ENCODE results near the gene CENPX. TPM values are rescaled to one million over a fixed set of nuclear protein-coding genes. Genes with fewer than 3 reads are reported as not detected.

Gene CENPX
- total RNA-seq, 1 experiment from 2014 or later = 344 TPM

- Histone ChIP-seq H3F3A (ENCODE audit: low read length, unreplicated experiment) (no peaks in the 10 kb centered on the region), H3K4me1 (ENCODE audit: insufficient read depth, low read length) (peaks cover 20% of the 10 kb centered on the region), H2AFZ (ENCODE audit: low read length) (no peak overlapping the region), H3K9ac (ENCODE audit: low read length) (no peak overlapping the region), H3K9me2 (replicated peaks; ENCODE audit: low read length) (no peaks in the 10 kb centered on the region), H3K27ac (ENCODE audit: low read length) (no peak overlapping the region), H3K36me3 (ENCODE audit: low read depth, low read length) (no peaks in the 10 kb centered on the region), H4K20me1 (ENCODE audit: low read length) (no peaks in the 10 kb centered on the region), H3K4me2 (ENCODE audit: low read length) (no peak overlapping the region), H3K9me3 (ENCODE audit: low read length) (no peaks in the 10 kb centered on the region), H3K79me2 (ENCODE audit: low read length) (no peaks in the 10 kb centered on the region), H3K27me3 (ENCODE audit: low read length) (no peaks in the 10 kb centered on the region), H3K4me3 (ENCODE audit: low read length) (no peak overlapping the region)
- POLR2A ChIA-PET (ENCODE audit: unreplicated experiment) = no interaction called here
- intact Hi-C loops (cut with micrococcal nuclease) = no loop called here
- CTCF ChIA-PET = no interaction called here
- no peak for TF ChIP-seq EZH2 (IDR thresholded peaks at IDR 0.05; ENCODE audit: low read length, unreplicated experiment)
- no peak for TF ChIP-seq EZH2phosphoT487 (IDR thresholded peaks at IDR 0.05; ENCODE audit: borderline replicate concordance, low read length)
- no peak for TF ChIP-seq CTCF (conservative IDR thresholded peaks at IDR 0.05; ENCODE audit: low read depth, low read length)
- ATAC-seq (no peak), DNase-seq (no peak)
- BruUV-seq (replicated peaks) = no TSS peak
Observed at GRCh38 chr17:82007495-82008257, 15.0 kb downstream of the CENPX start.

- ChIA-PET POLR2A (ENCODE audit: unreplicated experiment) (no interaction called here), CTCF (no interaction called here)
- no TSS peak for BruUV-seq (replicated peaks)
- TF ChIP-seq EZH2phosphoT487 (IDR thresholded peaks at IDR 0.05; ENCODE audit: borderline replicate concordance, low read length) (no peak), CTCF (conservative IDR thresholded peaks at IDR 0.05; ENCODE audit: low read depth, low read length) (no peak), EZH2 (IDR thresholded peaks at IDR 0.05; ENCODE audit: low read length, unreplicated experiment) (no peak)
- Histone ChIP-seq H3K4me3 (ENCODE audit: low read length) (no peak overlapping the region), H4K20me1 (ENCODE audit: low read length) (no peaks in the 10 kb centered on the region), H3K9me3 (ENCODE audit: low read length) (no peaks in the 10 kb centered on the region), H3K27me3 (ENCODE audit: low read length) (no peaks in the 10 kb centered on the region), H3F3A (ENCODE audit: low read length, unreplicated experiment) (no peaks in the 10 kb centered on the region), H3K9me2 (replicated peaks; ENCODE audit: low read length) (no peaks in the 10 kb centered on the region), H2AFZ (ENCODE audit: low read length) (no peak overlapping the region), H3K4me1 (ENCODE audit: insufficient read depth, low read length) (peaks cover 21% of the 10 kb centered on the region), H3K9ac (ENCODE audit: low read length) (no peak overlapping the region), H3K79me2 (ENCODE audit: low read length) (no peaks in the 10 kb centered on the region), H3K27ac (ENCODE audit: low read length) (no peak overlapping the region), H3K4me2 (ENCODE audit: low read length) (no peak overlapping the region), H3K36me3 (ENCODE audit: low read depth, low read length) (no peaks in the 10 kb centered on the region)
- ATAC-seq = no peak
- intact Hi-C loops (cut with micrococcal nuclease) = no loop called here
- no peak for DNase-seq
Observed at GRCh38 chr17:82007228-82007494, 15.5 kb downstream of the CENPX start.

DNA sequence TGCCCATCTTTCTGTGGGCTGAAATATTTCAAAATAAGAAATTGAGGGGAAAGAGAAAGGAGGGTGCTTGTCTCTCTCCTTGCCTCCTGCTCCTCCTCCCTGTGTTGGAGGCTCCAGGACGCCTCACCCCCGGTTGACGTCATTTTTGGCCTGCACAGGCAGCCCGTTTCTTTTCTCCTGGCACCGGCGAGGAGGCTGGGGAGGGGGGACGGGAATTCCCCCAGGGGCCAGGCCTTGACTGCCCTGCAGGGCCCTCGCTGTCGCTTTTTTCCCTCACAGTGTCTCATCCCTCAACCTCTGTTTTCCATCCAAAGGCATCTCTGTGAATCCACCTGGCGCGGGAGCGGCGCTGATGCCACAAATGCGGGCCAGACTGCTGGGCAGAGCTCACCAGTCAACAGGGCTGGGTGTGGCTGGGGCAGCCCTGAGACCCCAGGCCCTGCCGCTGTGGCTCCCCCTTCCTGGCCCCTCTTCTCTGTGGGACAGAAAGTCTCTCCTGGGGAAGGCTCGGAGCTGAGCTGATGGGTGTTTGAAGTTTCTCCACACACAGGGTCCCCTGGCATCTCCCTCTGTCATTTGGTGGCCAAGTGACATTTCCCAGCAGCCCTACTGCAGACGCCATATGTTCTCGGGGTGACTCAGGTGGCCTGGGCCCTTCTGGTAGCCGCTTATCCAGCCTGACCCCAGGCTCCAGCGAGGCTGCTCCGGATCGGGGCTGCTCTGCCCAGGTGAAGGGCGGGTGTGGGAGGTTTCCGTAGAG is 16.0 kb downstream of the CENPX start:
- no peak overlapping the region for H3K4me2 ChIP-seq (ENCODE audit: low read length)
- peaks cover 21% of the 10 kb centered on the region for H3K4me1 ChIP-seq (ENCODE audit: insufficient read depth, low read length)
- no peaks in the 10 kb centered on the region for H3K9me2 ChIP-seq (replicated peaks; ENCODE audit: low read length)
- no TSS peak for BruUV-seq (replicated peaks)
- H3K9ac ChIP-seq (ENCODE audit: low read length) = no peak overlapping the region
- POLR2A ChIA-PET (ENCODE audit: unreplicated experiment) = no interaction called here
- H3K27ac ChIP-seq (ENCODE audit: low read length) = no peak overlapping the region
- H3K9me3 ChIP-seq (ENCODE audit: low read length) = no peaks in the 10 kb centered on the region
- no peak overlapping the region for H2AFZ ChIP-seq (ENCODE audit: low read length)
- no peak for TF ChIP-seq CTCF (conservative IDR thresholded peaks at IDR 0.05; ENCODE audit: low read depth, low read length)
- no peaks in the 10 kb centered on the region for H3F3A ChIP-seq (ENCODE audit: low read length, unreplicated experiment)
- no peaks in the 10 kb centered on the region for H3K27me3 ChIP-seq (ENCODE audit: low read length)
- intact Hi-C loops (cut with micrococcal nuclease) = no loop called here
- H3K36me3 ChIP-seq (ENCODE audit: low read depth, low read length) = no peaks in the 10 kb centered on the region
- ATAC-seq = no peak
- no peaks in the 10 kb centered on the region for H3K79me2 ChIP-seq (ENCODE audit: low read length)
- H3K4me3 ChIP-seq (ENCODE audit: low read length) = no peak overlapping the region
- H4K20me1 ChIP-seq (ENCODE audit: low read length) = no peaks in the 10 kb centered on the region
- CTCF ChIA-PET = no interaction called here
- no peak for DNase-seq
